Measurements from ENCODE around the gene ZKSCAN5. TPM values are rescaled to one million over a fixed set of nuclear protein-coding genes. Genes with fewer than 3 reads are reported as not detected.
A peak's percentile ranks its signal among the peaks of the same experiment; 100 is the strongest.

The ZKSCAN5 gene
- total and polyA plus RNA-seq, 2 donors (not counting 3 experiments of a cell fraction or from before 2014, with no cell fraction given) = 4.3 to 9.7 TPM

DNA sequence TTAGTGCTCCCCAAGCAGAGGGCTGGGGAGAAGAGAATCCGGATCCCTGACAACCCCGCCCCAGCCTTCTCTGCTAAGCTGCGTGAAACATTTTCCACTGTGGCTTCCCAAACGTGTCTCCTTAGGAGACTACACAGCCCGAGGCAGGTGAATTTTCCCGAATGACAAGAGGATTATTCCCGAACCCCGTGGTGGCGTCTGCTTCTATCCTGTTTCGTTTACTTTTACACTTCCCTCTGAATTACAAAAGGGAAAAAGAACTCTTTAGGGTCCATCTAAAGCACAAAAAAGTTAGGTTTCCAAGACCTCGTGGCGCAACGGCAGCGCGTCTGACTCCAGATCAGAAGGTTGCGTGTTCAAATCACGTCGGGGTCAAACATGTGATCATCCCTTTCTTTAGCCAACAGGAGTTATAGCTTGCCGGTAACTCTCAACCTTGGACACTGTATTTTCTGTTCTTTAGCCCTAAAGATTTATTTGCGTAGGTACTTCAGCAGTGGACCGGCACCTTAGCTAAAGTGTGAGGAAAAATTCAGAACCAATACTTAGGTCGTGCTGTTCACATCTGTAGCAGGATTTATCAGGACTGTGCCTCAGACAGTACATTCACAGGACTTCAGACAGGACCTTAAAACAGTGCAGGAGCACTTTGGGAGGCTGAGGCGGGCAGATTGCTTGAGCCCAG lies 34.9 kb upstream of the ZKSCAN5 start:
- TF ChIP-seq MYC (IDR thresholded peaks at IDR 0.05; ENCODE audit: low read depth, low read length) (no peak), EZH2 (IDR thresholded peaks at IDR 0.05; ENCODE audit: borderline replicate concordance, low read depth, low read length, severe bottlenecking) (no peak), POLR2AphosphoS5 (IDR thresholded peaks at IDR 0.05; ENCODE audit: insufficient read depth, low read depth, low read length) (no peak), FOS (IDR thresholded peaks at IDR 0.05; ENCODE audit: borderline replicate concordance, insufficient read depth, low read length) (no peak), MAX (IDR thresholded peaks at IDR 0.05; ENCODE audit: insufficient read depth, insufficient read length) (no peak), JUN (IDR thresholded peaks at IDR 0.05; ENCODE audit: borderline replicate concordance, insufficient read depth, insufficient read length, low read depth) (no peak), GATA2 (IDR thresholded peaks at IDR 0.05; ENCODE audit: insufficient read depth, insufficient read length, low read depth, low read length) (no peak), POLR2A (IDR thresholded peaks at IDR 0.05; ENCODE audit: low read depth, low read length) (no peak)
- TF ChIP-seq, protein P1, sequence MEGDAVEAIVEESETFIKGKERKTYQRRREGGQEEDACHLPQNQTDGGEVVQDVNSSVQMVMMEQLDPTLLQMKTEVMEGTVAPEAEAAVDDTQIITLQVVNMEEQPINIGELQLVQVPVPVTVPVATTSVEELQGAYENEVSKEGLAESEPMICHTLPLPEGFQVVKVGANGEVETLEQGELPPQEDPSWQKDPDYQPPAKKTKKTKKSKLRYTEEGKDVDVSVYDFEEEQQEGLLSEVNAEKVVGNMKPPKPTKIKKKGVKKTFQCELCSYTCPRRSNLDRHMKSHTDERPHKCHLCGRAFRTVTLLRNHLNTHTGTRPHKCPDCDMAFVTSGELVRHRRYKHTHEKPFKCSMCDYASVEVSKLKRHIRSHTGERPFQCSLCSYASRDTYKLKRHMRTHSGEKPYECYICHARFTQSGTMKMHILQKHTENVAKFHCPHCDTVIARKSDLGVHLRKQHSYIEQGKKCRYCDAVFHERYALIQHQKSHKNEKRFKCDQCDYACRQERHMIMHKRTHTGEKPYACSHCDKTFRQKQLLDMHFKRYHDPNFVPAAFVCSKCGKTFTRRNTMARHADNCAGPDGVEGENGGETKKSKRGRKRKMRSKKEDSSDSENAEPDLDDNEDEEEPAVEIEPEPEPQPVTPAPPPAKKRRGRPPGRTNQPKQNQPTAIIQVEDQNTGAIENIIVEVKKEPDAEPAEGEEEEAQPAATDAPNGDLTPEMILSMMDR (IDR thresholded peaks at IDR 0.05; ENCODE audit: extremely low read depth in 1 of 2, insufficient read depth in 1 of 2, low read depth in 1 of 2, low read length in 2 of 2) = no peak
- peak overlapping the region; percentile 17 for H2AFZ ChIP-seq (ENCODE audit: low read depth, low read length)
- no peak overlapping the region for H3K4me3 ChIP-seq (replicated peaks in 1 of 3; ENCODE audit: insufficient read depth in 1 of 3, low read depth in 1 of 3, low read length in 3 of 3)
- dilution Hi-C loops (cut with MboI; ENCODE audit: extremely low pct_ligation_motif_present, low sequenced_read_pairs) = no loop called here
- ChIA-PET CTCF (no interaction called here), POLR2A (no interaction called here)
- H3K9ac ChIP-seq (replicated peaks; ENCODE audit: extremely low read depth, insufficient read depth, low read length) = no peak overlapping the region
- H3K4me1 ChIP-seq (ENCODE audit: control insufficient read depth, extremely low read depth, insufficient read depth, low read length) = peaks cover 13% of the 10 kb centered on the region
- no peaks in the 10 kb centered on the region for H4K20me1 ChIP-seq (replicated peaks; ENCODE audit: control insufficient read depth, extremely low read depth, insufficient read depth, low read length)
- DNase-seq (ENCODE audit: low read depth, low spot score) (no peak), FAIRE-seq (no peak)
- no peaks in the 10 kb centered on the region for H3K9me3 ChIP-seq (replicated peaks; ENCODE audit: control insufficient read depth, insufficient read depth, low read length)
- H3K36me3 ChIP-seq (ENCODE audit: control insufficient read depth in 2 of 2, extremely low read depth in 1 of 2, insufficient read depth in 2 of 2, low read length in 2 of 2) = no peaks in the 10 kb centered on the region
- H3K27me3 ChIP-seq (ENCODE audit: control insufficient read depth in 2 of 2, insufficient read depth in 2 of 2, low read length in 2 of 2) = no peaks in the 10 kb centered on the region
- intact Hi-C loops (cut with micrococcal nuclease) = no loop called here
- no peak overlapping the region for H3K4me2 ChIP-seq (ENCODE audit: insufficient read depth, low read length)
- H3K9me1 ChIP-seq (replicated peaks; ENCODE audit: control insufficient read depth, extremely low read depth, insufficient read depth, low read length) = no peaks in the 10 kb centered on the region
- BruUV-seq (replicated peaks) = no TSS peak
- H3K79me2 ChIP-seq (ENCODE audit: control insufficient read depth, insufficient read depth, low read length) = peaks cover 29% of the 10 kb centered on the region
- H3K27ac ChIP-seq (ENCODE audit: insufficient read depth, low read depth, low read length) = no peak overlapping the region

Data from endothelial cell of umbilical vein (primary cell).